Activated CD8-positive, alpha-beta memory T cell treated with anti-CD3 and anti-CD28 coated beads for 24 hours (primary cell): ENCODE measurements around the gene TSPYL4.

Experiments
- DNase-seq: peaks from one replicate; pipeline ENCODE4 v3.0.0-alpha.2; 2020

Gene TSPYL4

GRCh38 chr6:116221911-116222310, 32.0 kb downstream of the TSPYL4 start:
- DNase-seq: no peak

DNA sequence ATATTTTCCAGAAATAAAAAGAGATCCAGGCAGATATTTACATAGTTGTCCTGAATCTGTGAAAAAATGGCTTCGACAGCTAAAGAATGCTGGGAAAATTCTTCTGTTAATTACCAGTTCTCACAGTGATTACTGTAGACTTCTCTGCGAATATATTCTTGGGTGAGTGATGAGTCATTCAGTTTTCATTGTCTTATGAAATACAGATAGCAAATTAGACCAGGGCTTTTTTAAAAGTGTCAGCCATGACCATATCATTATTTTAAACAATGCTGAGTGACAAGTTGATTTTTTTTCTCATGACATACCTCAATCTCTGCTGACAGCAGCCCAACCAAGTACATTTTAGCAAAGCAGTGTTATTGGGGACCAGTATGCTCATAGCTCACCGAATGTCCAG, 32.8 kb downstream of the TSPYL4 start:
- no peak for DNase-seq

- no peak for DNase-seq
Observed at GRCh38 chr6:116218866-116219265, 35.0 kb downstream of the TSPYL4 start.

DNA sequence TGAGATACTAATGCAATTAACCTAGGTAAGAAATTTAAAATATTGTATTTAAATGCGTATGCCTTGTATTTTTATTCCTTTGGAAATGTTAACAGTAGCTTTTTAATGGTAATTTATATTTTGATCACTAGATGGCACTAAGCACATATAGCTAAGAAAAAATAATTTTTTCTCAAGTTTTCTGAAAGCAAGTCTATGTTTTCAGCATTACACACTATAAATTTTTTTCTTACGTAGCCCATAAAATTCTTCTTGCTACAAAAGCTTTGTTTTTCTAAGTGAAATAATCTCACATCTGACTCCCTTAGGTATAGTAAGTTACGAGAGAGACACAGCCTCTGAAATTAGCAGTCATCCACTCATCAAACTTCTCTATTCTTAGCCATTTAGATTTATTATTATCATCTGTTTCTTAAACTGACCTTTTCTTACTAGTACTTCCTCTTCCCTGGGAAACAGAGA, 35.7 kb downstream of the TSPYL4 start:
- DNase-seq: no peak

DNA sequence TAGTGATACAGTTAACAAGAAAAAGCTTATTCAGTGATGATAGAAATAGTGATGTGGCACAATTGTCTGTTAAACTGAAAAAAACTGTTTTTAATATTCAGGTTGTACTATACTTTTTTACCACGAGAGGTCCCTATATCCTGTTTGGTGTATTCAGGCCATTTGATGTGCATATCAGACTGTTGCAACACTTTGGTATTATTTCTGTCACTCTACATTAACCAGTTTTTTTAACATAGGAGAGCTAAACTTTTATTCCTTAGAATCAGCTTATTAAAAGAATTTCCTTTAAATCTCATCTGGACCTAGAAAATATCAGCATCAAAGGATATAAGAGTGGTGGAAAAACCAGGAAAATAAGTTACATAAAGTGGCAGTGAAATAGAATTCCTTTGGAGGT, 36.8 kb downstream of the TSPYL4 start:
- DNase-seq: no peak

GRCh38 chr6:116215414-116215813, 38.5 kb downstream of the TSPYL4 start:
- no peak for DNase-seq

GRCh38 chr6:116214681-116215080, 39.2 kb downstream of the TSPYL4 start:
- DNase-seq: no peak

- no peak for DNase-seq
Observed at GRCh38 chr6:116210750-116211425, 43.0 kb downstream of the TSPYL4 start.

DNA sequence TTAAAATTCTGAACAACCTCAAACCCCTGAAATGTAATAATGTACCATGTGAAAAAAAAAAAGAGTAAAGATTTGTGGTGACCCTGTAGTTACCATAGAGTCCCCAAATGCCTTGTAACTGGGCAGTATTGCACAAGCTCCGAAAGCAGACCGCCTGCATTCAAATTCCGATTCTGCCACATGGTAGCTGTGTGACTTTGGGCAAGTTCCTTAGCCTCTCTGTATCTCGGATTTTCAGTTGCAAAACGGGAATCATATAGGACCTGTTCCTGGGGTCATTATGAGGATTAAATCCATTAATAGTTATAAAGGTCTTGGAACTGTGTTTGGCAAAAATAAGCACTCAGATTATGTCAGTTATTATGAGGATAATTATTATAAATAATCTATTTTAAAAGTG, 43.6 kb downstream of the TSPYL4 start:
- no peak for DNase-seq

DNA sequence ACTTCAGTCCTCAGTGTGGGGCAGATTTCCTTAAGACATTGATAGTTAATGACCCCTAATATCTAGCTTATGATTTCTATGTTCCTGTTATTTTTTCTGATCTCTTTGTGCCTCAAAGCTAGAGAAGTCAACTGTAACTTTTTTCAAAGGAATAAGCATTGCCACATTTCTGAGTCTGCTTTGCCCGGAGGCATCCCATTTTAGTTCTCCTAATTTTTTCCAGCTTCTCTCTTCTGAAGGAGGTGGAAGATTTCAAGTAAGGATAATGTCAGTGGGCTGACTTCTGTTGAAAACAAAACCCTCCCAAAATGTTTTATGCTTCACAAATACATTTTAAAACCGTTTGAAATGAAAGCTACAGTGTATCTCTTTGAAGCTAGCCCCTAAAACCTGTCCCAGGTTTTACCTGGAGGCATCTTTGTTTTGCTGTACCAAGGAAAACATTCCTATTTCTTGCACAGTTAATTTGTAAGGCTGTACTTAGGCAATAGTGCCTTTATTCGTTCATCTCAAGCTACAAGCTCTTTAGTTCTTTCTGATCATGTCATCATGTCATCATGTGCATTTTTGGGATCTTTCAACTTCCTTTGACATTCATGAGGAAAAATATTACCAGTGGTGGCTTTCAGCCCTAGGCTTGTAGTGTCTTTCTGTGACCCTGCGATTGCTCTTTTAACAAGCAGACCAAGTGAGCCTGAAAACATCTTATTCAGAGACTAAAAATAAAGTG, 45.7 kb downstream of the TSPYL4 start:
- no peak for DNase-seq

DNA sequence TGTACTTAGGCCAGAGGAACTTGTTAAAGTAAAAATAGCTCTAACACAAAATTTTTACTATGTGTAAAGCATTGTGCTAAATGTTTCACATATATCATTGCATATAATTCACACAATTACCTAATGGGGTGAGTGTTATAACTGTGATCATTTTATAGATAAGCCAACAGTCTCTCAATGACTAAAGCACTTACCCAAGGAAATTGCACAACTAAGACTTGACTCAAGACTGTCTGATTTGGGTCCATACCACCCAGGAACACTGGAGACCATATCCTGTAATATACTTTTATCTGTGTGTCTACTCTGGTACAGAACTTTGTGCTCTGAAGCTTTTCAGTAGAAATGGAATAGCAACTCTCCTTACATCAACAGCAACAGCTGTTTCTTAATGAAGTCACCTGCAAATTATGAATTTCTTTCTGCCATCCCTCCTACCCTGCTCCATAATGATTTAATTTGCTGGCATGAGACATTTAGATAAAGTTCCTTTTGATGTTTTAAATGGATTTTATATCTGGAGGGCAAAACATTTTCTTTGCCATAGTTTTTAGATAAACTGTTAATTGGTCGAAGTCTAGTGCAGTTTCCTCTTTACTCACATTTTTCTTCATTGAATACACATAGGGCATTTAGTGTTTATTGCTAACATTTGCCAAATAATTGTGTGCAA, 47.5 kb downstream of the TSPYL4 start:
- no peak for DNase-seq

GRCh38 chr6:116205281-116205680, 48.6 kb downstream of the TSPYL4 start:
- no peak for DNase-seq

DNA sequence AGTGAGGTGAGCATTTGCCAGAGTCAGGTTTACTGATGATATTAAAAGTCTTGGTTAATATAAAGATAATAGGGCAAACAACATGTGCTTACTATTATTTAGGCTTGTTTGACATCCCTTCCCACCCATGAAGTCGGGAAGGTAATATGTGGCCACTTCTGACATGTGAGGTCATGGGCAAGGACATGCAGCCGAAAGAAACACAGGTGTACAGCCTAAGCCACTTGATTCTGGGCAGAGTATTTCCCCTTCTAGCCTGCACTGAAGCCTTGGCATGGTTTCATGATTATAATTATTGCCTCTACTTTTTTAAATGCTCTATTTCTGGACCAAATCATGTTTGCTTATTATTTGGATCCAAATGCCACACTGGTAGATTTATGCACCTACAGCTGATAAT, 52.3 kb downstream of the TSPYL4 start:
- DNase-seq: no peak

DNA sequence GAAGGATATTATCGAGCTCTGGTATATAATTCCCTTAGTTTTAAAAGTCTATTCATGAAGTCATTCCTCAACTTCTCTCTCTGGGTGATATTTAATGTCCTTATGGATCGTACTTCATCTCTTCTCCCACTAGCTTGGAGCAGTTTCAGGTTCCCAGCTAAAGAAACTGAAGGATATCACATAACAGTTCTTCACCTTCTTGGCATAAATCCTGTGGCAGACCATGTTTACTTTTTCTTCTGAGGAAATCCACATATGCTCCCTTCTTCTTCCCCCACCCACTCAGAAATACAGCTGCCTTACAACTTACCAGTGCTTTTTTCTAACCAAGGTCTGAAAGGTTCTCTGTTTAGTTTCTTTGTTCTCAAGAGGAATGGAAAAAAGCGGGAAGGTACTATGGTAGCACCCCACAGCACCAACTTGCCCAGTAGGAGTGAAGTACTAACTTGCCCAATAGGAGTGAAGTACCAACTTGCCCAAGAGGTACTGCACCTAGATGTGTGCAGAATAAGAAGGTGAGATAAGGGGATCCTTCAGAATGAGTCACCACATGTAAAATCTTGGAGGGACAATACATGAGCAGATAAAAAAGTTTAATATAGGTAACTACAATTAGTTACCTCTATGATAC, 53.1 kb downstream of the TSPYL4 start:
- no peak for DNase-seq
